WTC11 (cell line): ENCODE data around the gene NPDC1. TPM values are rescaled to one million over a fixed set of nuclear protein-coding genes. Genes with fewer than 3 reads are reported as not detected.

Source experiments
- ATAC-seq: fragments of 200-7000 bp; cut with Tn5 transposase; 2 replicates; pipeline ENCODE4 v1.10.0; 2021; ENCODE audit warnings: mild to moderate bottlenecking, moderate library complexity
- CTCF ChIA-PET: fragments of 300-600 bp; sonication (Branson Sonifier 250); formaldehyde crosslinking; loops from one replicate; lab custom pipeline; 2021; ENCODE audit warnings: antibody characterized with exemption; lab: Charles Lee
- POLR2A ChIA-PET: fragments of 350-600 bp; sonication (Branson Sonifier 250); formaldehyde crosslinking; loops from one replicate; lab custom pipeline; 2021; ENCODE audit warnings: antibody characterized with exemption; lab: Charles Lee
- DNase-seq: peaks from one replicate; pipeline ENCODE4 v3.0.0; 2021; ENCODE audit warnings: low spot score
- H3K27ac Mint-ChIP-seq: 2 replicates; pipeline ENCODE4 v1.8.0; 2021; ENCODE audit warnings: mixed read lengths
- H3K27me3 Mint-ChIP-seq: 2 replicates; pipeline ENCODE4 v1.8.0; 2021; ENCODE audit warnings: low read depth, mild to moderate bottlenecking, moderate library complexity, mixed read lengths
- H3K36me3 Mint-ChIP-seq: 2 replicates; pipeline ENCODE4 v1.8.0; 2021; ENCODE audit warnings: mixed read lengths
- H3K4me1 Mint-ChIP-seq: 2 replicates; pipeline ENCODE4 v1.8.0; 2022; ENCODE audit warnings: mixed read lengths
- H3K4me3 Mint-ChIP-seq: 2 replicates; pipeline ENCODE4 v1.8.0; 2021; ENCODE audit warnings: mild to moderate bottlenecking, moderate library complexity, mixed read lengths
- H3K9me3 Mint-ChIP-seq: 2 replicates; pipeline ENCODE4 v1.8.0; 2021; ENCODE audit warnings: mixed read lengths
- ATF1 ChIP-seq: sonication (generic); formaldehyde crosslinking; IDR thresholded peaks from 2 replicates; pipeline ENCODE4 v1.8.1; 2023; ENCODE audit warnings: mild to moderate bottlenecking, moderate library complexity, missing genetic modification reagents
- E2F5 ChIP-seq: sonication (generic); formaldehyde crosslinking; IDR thresholded peaks from 2 replicates; pipeline ENCODE4 v1.8.1; 2022; ENCODE audit warnings: mild to moderate bottlenecking, moderate library complexity, missing genetic modification reagents
- EMX1 ChIP-seq: fragments of 250-450 bp; sonication (Bioruptor Pico); IDR thresholded peaks from 2 replicates; pipeline ENCODE4 v1.8.0; 2021; ENCODE audit warnings: mild to moderate bottlenecking
- FOXP4 ChIP-seq: sonication (generic); formaldehyde crosslinking; IDR thresholded peaks from 2 replicates; pipeline ENCODE4 v1.8.0; 2022; ENCODE audit warnings: mild to moderate bottlenecking, missing genetic modification reagents
- GABPB1 ChIP-seq: sonication (generic); formaldehyde crosslinking; IDR thresholded peaks from 2 replicates; pipeline ENCODE4 v1.8.1; 2023; ENCODE audit warnings: mild to moderate bottlenecking, missing genetic modification reagents
- GTF2I ChIP-seq: fragments of 250-450 bp; sonication (Bioruptor Pico); conservative IDR thresholded peaks from 2 replicates; pipeline ENCODE4 v1.4.0; 2021; ENCODE audit warnings: mild to moderate bottlenecking
- NFE2L1 ChIP-seq: sonication (generic); formaldehyde crosslinking; IDR thresholded peaks from 2 replicates; pipeline ENCODE4 v1.8.1; 2023; ENCODE audit warnings: missing genetic modification reagents
- NFYB ChIP-seq: sonication (generic); formaldehyde crosslinking; conservative IDR thresholded peaks from 2 replicates; pipeline ENCODE4 v1.8.0; 2022; ENCODE audit warnings: low read depth, missing genetic modification reagents
- TP53 ChIP-seq: sonication (generic); formaldehyde crosslinking; IDR thresholded peaks from 2 replicates; pipeline ENCODE4 v1.8.1; 2023; ENCODE audit warnings: mild to moderate bottlenecking, missing genetic modification reagents
- ZNF138 ChIP-seq: sonication (generic); formaldehyde crosslinking; conservative IDR thresholded peaks from 2 replicates; pipeline ENCODE4 v1.8.1; 2022; ENCODE audit warnings: mild to moderate bottlenecking, moderate library complexity, missing genetic modification reagents
- ZNF263 ChIP-seq: sonication (generic); formaldehyde crosslinking; IDR thresholded peaks from 2 replicates; pipeline ENCODE4 v1.8.1; 2022; ENCODE audit warnings: low read depth, mild to moderate bottlenecking, moderate library complexity, missing genetic modification reagents
- ZNF671 ChIP-seq: fragments of 250-450 bp; sonication (Bioruptor Pico); IDR thresholded peaks from 2 replicates; pipeline ENCODE4 v1.8.0; 2021; ENCODE audit warnings: mild to moderate bottlenecking
- total RNA-seq: library from RNA; stranded (reverse); gene quantifications from 3 replicates; pipeline ENCODE4 v1.2.3, GENCODE V29; 2021
- TF ChIP-seq, protein P1 (sequence below): sonication (generic); formaldehyde crosslinking; IDR thresholded peaks from 2 replicates; pipeline ENCODE4 v1.8.0; 2022; ENCODE audit warnings: missing genetic modification reagents
- TF ChIP-seq, protein P2 (sequence below): sonication (generic); formaldehyde crosslinking; IDR thresholded peaks from 2 replicates; pipeline ENCODE4 v1.8.1; 2022; ENCODE audit warnings: low read depth, missing genetic modification reagents, borderline replicate concordance
- TF ChIP-seq, protein P3 (sequence below): sonication (generic); formaldehyde crosslinking; IDR thresholded peaks from 2 replicates; pipeline ENCODE4 v1.8.1; 2022; ENCODE audit warnings: low read depth, mild to moderate bottlenecking, moderate library complexity, missing genetic modification reagents, borderline replicate concordance
- TF ChIP-seq, protein P4 (sequence below): sonication (generic); formaldehyde crosslinking; IDR thresholded peaks from 2 replicates; pipeline ENCODE4 v1.8.0; 2023; ENCODE audit warnings: missing genetic modification reagents
- TF ChIP-seq, protein P5 (sequence below): fragments of 250-450 bp; sonication (Bioruptor Pico); IDR thresholded peaks from 2 replicates; pipeline ENCODE4 v1.9.0; 2021; ENCODE audit warnings: mild to moderate bottlenecking, borderline replicate concordance

Gene NPDC1
- total RNA-seq, 1 experiment from 2014 or later = 64.3 TPM

DNA sequence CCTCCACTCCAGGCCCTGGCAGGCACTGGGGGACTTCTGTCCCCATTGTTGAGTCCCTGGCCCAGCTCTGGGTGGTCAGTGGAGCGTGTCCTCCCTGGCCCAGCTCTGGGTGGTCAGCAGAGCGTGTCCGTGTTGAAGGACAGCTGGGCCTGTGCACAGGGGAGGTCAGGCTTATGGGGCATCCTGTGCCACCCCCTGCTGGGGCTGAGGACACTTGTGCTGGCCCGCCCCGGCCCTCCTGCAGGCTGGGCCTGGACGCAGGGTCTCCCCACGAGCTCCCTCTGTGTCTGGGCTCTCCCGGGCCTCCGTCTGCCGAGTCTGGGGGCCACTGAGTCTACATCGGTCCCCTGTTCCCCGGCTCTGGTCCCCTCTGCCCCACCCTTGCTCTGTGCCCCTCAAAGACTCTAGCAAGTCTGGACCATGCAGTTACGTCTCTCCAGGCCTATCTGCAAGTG lies 38.1 kb downstream of the NPDC1 start (continued):
- TF ChIP-seq, protein P1, sequence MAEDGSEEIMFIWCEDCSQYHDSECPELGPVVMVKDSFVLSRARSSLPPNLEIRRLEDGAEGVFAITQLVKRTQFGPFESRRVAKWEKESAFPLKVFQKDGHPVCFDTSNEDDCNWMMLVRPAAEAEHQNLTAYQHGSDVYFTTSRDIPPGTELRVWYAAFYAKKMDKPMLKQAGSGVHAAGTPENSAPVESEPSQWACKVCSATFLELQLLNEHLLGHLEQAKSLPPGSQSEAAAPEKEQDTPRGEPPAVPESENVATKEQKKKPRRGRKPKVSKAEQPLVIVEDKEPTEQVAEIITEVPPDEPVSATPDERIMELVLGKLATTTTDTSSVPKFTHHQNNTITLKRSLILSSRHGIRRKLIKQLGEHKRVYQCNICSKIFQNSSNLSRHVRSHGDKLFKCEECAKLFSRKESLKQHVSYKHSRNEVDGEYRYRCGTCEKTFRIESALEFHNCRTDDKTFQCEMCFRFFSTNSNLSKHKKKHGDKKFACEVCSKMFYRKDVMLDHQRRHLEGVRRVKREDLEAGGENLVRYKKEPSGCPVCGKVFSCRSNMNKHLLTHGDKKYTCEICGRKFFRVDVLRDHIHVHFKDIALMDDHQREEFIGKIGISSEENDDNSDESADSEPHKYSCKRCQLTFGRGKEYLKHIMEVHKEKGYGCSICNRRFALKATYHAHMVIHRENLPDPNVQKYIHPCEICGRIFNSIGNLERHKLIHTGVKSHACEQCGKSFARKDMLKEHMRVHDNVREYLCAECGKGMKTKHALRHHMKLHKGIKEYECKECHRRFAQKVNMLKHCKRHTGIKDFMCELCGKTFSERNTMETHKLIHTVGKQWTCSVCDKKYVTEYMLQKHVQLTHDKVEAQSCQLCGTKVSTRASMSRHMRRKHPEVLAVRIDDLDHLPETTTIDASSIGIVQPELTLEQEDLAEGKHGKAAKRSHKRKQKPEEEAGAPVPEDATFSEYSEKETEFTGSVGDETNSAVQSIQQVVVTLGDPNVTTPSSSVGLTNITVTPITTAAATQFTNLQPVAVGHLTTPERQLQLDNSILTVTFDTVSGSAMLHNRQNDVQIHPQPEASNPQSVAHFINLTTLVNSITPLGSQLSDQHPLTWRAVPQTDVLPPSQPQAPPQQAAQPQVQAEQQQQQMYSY (CRISPR knock-in tag) = no peak

- Mint-ChIP-seq H3K4me1 (no peaks in the 10 kb centered on the region), H3K27me3 (peaks cover 6% of the 10 kb centered on the region; the same call in 1 of the 2 replicates), H3K36me3 (peaks cover 6% of the 10 kb centered on the region; the same call in 1 of the 2 replicates), H3K27ac (no peak overlapping the region), H3K4me3 (no peak overlapping the region), H3K9me3 (peaks cover 8% of the 10 kb centered on the region)
- no peak for ATAC-seq
- CTCF ChIA-PET = interaction anchor here (1.0 to 1.4 kb wide), 3 partner anchors 19 to 27 kb away, joined by 3 to 9 read pairs (median 3); no protein-coding TSS in a partner anchor
- POLR2A ChIA-PET = no interaction called here
- DNase-seq = no peak
- TF ChIP-seq TP53 (CRISPR knock-in tag) (no peak), GTF2I (CRISPR knock-in tag) (no peak), NFE2L1 (CRISPR knock-in tag) (no peak), NFYB (no peak), ZNF138 (CRISPR knock-in tag) (no peak), ZNF671 (no peak), GABPB1 (no peak), EMX1 (no peak), ZNF263 (CRISPR knock-in tag) (no peak), E2F5 (CRISPR knock-in tag) (no peak), ATF1 (CRISPR knock-in tag) (no peak), FOXP4 (CRISPR knock-in tag) (no peak)
- TF ChIP-seq, protein P2, sequence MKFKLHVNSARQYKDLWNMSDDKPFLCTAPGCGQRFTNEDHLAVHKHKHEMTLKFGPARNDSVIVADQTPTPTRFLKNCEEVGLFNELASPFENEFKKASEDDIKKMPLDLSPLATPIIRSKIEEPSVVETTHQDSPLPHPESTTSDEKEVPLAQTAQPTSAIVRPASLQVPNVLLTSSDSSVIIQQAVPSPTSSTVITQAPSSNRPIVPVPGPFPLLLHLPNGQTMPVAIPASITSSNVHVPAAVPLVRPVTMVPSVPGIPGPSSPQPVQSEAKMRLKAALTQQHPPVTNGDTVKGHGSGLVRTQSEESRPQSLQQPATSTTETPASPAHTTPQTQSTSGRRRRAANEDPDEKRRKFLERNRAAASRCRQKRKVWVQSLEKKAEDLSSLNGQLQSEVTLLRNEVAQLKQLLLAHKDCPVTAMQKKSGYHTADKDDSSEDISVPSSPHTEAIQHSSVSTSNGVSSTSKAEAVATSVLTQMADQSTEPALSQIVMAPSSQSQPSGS (CRISPR knock-in tag) = no peak
- TF ChIP-seq, protein P3, sequence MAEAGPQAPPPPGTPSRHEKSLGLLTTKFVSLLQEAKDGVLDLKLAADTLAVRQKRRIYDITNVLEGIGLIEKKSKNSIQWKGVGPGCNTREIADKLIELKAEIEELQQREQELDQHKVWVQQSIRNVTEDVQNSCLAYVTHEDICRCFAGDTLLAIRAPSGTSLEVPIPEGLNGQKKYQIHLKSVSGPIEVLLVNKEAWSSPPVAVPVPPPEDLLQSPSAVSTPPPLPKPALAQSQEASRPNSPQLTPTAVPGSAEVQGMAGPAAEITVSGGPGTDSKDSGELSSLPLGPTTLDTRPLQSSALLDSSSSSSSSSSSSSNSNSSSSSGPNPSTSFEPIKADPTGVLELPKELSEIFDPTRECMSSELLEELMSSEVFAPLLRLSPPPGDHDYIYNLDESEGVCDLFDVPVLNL (CRISPR knock-in tag) = no peak
- TF ChIP-seq, protein P4, sequence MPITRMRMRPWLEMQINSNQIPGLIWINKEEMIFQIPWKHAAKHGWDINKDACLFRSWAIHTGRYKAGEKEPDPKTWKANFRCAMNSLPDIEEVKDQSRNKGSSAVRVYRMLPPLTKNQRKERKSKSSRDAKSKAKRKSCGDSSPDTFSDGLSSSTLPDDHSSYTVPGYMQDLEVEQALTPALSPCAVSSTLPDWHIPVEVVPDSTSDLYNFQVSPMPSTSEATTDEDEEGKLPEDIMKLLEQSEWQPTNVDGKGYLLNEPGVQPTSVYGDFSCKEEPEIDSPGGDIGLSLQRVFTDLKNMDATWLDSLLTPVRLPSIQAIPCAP (CRISPR knock-in tag) = no peak
- TF ChIP-seq, protein P5, sequence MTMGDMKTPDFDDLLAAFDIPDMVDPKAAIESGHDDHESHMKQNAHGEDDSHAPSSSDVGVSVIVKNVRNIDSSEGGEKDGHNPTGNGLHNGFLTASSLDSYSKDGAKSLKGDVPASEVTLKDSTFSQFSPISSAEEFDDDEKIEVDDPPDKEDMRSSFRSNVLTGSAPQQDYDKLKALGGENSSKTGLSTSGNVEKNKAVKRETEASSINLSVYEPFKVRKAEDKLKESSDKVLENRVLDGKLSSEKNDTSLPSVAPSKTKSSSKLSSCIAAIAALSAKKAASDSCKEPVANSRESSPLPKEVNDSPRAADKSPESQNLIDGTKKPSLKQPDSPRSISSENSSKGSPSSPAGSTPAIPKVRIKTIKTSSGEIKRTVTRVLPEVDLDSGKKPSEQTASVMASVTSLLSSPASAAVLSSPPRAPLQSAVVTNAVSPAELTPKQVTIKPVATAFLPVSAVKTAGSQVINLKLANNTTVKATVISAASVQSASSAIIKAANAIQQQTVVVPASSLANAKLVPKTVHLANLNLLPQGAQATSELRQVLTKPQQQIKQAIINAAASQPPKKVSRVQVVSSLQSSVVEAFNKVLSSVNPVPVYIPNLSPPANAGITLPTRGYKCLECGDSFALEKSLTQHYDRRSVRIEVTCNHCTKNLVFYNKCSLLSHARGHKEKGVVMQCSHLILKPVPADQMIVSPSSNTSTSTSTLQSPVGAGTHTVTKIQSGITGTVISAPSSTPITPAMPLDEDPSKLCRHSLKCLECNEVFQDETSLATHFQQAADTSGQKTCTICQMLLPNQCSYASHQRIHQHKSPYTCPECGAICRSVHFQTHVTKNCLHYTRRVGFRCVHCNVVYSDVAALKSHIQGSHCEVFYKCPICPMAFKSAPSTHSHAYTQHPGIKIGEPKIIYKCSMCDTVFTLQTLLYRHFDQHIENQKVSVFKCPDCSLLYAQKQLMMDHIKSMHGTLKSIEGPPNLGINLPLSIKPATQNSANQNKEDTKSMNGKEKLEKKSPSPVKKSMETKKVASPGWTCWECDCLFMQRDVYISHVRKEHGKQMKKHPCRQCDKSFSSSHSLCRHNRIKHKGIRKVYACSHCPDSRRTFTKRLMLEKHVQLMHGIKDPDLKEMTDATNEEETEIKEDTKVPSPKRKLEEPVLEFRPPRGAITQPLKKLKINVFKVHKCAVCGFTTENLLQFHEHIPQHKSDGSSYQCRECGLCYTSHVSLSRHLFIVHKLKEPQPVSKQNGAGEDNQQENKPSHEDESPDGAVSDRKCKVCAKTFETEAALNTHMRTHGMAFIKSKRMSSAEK (CRISPR knock-in tag) = no peak
These were observed 38.7 kb downstream of the NPDC1 start for GRCh38 chr9:137007108-137007815.
